SIG-M5 treated with dmso at 0.1 percent for 504 hours (cell line): ENCODE data around the gene LINGO4.

Source experiments
- DNase-seq: peaks from one replicate; lab custom pipeline; 2025; ENCODE audit not compliant: unreplicated experiment; lab: John Stamatoyannopoulos, UW

LINGO4 gene

GRCh38 chr1:151814426-151814825 lies 9.2 kb upstream of the LINGO4 start:
- no peak for DNase-seq

DNA sequence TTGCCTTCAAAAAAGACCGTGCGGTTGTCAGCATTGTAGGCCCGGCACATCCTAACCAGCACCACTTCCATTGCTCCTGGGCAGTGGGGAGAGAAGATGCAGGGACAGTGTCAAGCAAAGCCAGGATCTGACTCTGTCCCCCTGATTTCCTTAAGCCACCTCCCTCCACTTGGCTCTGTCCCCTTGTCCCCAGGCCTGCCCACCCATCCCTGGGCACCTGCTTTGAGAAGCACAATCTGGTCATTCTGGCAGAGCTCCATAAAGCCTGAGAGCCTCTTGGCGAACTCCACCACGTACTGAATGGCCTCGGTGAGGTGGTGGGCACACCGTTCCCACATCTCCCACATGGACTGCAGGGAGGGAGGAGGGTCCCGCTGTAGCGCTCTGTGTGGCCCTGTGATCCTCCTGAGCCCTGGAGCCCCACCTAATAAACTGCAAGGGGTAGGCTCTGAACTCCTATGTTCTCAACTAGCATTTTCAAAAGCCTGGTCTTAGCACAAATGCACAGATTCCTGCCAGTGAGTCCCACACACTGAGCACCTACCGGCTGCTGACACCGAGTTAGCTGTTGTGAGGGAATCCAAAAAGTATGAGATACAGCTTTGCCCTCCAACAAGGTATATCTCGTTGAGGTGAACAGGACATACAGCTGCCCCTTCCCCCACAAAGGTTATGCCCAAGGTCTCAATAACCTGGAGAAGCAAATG lies 8.2 kb upstream of the LINGO4 start:
- DNase-seq, result no peak

DNA sequence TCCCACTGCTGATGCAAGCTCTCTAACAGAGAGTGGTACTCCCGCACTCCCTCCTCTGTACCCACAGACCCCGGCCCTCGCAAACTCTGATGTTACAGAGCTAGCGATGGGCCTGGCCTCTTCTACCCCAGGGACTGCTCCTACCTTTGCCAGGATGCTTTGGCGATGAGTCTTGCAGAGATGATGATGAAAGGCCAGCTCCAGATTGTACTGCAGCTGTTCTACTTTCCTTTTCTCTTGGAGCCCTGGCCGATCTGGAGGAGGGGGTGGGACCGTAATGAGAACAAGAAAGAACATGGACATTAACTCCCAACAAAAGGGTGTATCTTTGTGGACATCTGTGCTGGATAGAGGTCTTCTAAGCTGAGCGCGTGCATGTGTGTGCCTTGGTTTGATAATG lies 6.0 kb upstream of the LINGO4 start:
- no peak for DNase-seq

DNA sequence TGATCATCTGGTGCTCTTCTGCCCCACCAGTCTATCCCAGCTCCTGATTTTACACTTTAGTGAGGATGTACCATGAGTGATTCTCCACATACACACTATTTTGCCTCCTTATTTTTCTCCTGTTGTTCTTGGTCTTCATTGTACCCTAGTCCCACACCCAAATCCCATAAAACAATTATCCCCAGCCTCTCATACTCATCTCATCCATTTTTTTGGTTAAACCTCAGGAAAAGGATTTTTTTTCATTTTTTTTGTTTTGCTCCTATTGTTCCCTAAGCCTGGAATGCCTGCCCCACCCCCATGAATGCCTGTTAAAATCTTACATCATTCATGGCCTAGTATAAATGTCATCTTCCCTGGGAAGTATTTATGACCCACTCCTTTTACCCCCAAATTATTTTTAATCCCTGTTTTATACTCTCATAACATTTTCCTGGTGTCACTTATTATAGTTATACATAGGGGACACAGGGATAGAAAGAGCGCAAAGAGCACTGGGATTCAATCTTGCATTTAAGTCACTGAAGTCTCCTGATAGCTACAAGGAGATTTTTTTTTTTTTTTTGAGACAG lies 4.9 kb upstream of the LINGO4 start:
- no peak for DNase-seq

- DNase-seq, result peak; percentile 31
These were observed 4.2 kb upstream of the LINGO4 start for GRCh38 chr1:151809290-151809984.

- DNase-seq, result no peak
These were observed 2.5 kb upstream of the LINGO4 start for GRCh38 chr1:151807766-151808165.

GRCh38 chr1:151807131-151807530 lies 1.9 kb upstream of the LINGO4 start:
- DNase-seq, result no peak

GRCh38 chr1:151806170-151806569 lies 951 bp upstream of the LINGO4 start:
- DNase-seq, result no peak

GRCh38 chr1:151803915-151804314 lies 1.3 kb downstream of the LINGO4 start:
- DNase-seq, result no peak

- DNase-seq, result no peak
These were observed 2.1 kb downstream of the LINGO4 start for GRCh38 chr1:151803164-151803563.

DNA sequence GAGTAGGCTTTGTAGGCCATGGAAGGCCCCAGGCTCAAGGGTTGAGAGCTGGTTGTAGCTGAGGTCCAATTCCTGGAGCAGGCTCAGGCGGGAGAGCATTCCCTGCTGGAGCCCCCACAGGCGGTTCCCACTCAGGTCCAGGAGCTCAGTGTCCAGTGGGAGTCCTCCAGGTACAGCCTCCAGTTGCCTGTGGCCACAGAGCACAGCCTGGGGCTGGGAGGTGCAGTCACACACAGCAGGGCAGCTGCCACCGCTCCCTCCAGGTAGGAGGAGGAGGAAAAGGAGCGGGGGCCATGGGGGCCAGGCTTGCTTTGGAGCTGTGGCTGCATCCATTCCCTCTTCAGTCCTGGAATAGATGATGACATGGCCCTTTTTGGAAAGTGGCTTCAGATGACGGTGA lies 2.8 kb downstream of the LINGO4 start:
- DNase-seq, result no peak

GRCh38 chr1:151801846-151802245 lies 3.4 kb downstream of the LINGO4 start:
- no peak for DNase-seq

GRCh38 chr1:151801310-151801820 lies 3.9 kb downstream of the LINGO4 start:
- DNase-seq, result no peak

- no peak for DNase-seq
These were observed 4.4 kb downstream of the LINGO4 start for GRCh38 chr1:151800830-151801229.

DNA sequence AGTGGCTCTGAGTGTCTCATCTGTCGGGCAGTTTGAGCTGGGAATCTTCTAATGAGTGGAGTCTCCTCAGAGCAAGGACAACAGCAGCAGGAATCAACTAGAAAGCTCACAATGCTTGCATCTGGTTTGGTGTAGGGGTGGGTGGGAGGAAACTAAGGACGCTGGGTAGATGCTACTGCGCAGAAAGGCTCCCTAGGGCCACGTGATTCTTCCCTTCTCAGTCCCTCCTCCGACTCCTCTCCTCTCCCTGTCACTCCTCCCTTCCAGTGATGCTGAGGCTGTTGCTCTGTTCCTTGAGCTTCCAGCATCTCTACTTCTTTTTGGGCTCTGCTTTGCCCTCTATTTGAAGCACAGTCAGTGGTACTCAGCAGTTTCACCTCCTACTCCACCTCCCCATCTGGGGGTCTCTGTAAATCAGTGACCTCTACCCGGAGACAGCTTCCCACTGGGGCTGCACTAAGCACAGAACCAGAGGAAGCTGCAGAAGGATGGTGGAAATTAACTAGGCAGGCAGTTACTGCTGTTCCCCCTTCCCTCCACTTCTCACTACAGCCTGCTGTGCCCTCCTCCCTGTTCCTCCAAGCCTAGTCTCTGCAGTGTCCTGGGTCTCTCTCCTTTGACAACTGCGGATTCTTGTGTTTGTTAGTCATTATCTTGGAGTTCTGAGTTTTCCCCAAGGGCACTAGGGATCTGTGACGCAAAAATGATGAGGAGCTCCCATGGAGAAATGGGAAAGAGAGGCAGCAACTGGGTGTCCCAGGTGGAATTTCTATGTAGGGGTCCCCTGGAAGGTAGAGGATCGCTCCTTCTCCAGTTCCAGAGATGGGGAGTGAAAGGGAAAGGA lies 5.8 kb downstream of the LINGO4 start:
- DNase-seq, result no peak

DNA sequence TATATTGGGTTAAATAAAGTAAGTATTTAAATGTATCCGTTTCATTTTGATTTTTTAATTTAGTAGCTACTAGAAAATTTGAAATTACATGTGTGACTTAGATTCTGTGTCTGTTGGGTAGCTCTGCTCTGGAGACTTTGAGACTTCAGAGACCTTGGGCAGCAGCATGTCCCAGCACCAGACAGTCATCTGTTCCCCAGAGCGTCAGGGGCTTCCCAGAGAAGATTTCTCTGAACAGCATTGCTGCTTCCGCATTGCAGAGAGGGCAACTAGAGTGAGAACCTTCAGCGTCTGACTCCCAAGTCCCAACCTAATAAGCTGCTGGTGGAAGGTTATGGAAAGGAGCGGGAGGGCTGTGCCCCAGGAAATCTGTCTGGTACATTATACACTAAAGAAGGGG lies 6.6 kb downstream of the LINGO4 start:
- DNase-seq, result no peak

DNA sequence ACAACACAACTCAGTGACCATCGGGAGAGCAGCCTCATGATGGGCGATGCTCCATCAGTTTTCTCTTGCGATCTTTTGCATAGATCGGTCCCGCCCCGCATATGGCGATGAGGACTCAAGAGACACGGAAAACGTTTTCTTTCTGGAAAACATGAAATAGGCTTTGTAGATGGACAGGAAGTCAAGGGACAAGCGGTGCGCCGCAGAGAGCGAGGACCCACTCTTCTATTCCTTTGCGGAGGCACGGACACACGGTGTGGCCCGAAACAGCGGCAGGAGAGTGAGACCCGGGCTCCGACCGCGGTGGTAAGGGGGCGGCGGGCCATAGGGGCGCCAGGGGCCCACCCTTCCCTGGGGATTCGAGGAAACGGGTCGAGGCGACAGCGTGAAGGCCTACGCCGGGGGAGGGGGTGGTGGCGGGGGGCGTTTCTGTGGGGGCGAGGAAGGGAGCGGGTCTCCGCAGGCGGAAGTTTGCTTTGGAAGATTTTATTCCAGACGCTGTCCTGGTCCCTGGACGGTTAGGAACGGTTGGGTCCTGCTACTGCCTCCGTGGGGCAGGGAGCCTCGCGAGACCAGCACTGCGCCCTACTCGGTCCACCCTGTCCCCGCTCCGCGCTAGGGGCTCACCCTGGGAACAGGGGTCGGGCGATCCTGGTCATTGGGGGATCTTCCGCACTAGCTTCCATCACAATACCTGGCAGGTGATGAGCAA lies 14.1 kb downstream of the LINGO4 start:
- DNase-seq, result no peak

GRCh38 chr1:151790071-151790939 lies 14.9 kb downstream of the LINGO4 start, which contains the start of gene TDRKH:
Gene TDRKH, minus strand, starts transcription at chr1:151790500. Its CDS starts 7,478 bp downstream, at chr1:151783022.
- peak; percentile 100 for DNase-seq

GRCh38 chr1:151787689-151788088 lies 17.5 kb downstream of the LINGO4 start:
- no peak for DNase-seq

GRCh38 chr1:151783796-151784195 lies 21.4 kb downstream of the LINGO4 start:
- no peak for DNase-seq
